Stimulated activated CD8-positive, alpha-beta memory T cell treated with anti-CD3 and anti-CD28 coated beads, Interleukin-15, amount 100 ng/mL, for 24 hours (primary cell): ENCODE data around the gene DDAH1.

Source experiments
- DNase-seq: peaks from one replicate; pipeline ENCODE4 v3.0.0-alpha.2; 2020; ENCODE audit warnings: low read depth

Gene DDAH1

DNA sequence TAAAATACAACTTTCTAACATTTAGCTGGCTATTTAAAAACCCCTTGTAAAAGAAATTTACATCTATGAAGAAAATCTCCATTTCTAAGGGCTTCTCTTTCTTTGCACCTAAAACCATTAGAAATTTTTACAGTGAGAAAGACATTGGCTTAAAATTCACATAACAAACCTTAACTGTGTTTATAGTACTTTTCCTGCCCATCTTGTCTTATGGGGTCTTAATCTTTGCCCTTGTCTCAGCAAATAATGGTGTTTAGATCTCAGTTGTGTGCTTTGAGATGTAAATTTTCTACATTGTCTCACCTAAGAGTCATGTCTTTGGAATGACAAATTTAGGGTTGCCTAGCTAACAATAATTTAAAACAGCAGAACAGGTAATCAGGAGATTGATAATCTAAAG, 71.5 kb downstream of the DDAH1 start:
- DNase-seq = no peak

- DNase-seq = no peak
These were observed 76.5 kb downstream of the DDAH1 start for GRCh38 chr1:85388416-85388815.

GRCh38 chr1:85387781-85388180, 77.2 kb downstream of the DDAH1 start:
- no peak for DNase-seq

DNA sequence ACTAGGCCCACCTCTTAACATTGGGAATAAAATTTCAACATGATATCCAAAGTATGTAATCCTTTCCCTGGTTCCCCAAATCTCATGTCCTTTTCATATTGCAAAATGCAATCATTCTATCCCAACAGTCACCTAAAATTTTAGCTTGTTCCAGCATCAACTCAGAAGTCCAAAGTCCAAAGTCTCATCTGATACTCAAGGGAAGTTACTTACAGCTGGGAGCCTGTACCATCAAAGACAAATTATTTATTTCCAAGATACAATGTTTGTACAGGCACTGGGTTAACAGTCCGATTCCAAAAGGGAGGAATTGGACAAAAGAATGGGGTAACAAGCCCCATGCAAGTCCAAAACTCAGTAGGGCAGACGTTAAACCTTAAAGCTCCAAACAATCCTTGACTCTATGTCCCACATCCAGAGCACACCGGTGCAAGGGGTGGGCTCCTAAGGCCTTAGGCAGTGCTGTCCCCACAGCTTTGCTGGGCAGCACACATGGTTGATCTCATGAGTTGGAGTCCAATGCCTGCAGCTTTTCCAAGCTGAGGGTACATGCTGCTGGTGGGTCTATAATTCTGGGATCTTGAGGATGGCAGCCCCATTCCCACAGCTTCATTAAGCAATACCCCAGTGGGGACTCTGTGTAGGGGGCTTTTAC, 78.8 kb downstream of the DDAH1 start:
- DNase-seq = no peak

- no peak for DNase-seq
These were observed 85.5 kb downstream of the DDAH1 start for GRCh38 chr1:85379203-85380136.

GRCh38 chr1:85378534-85378933, 86.4 kb downstream of the DDAH1 start:
- DNase-seq = no peak

- no peak for DNase-seq
These were observed 88.6 kb downstream of the DDAH1 start for GRCh38 chr1:85376356-85376755.

GRCh38 chr1:85375493-85375892, 89.5 kb downstream of the DDAH1 start:
- no peak for DNase-seq

DNA sequence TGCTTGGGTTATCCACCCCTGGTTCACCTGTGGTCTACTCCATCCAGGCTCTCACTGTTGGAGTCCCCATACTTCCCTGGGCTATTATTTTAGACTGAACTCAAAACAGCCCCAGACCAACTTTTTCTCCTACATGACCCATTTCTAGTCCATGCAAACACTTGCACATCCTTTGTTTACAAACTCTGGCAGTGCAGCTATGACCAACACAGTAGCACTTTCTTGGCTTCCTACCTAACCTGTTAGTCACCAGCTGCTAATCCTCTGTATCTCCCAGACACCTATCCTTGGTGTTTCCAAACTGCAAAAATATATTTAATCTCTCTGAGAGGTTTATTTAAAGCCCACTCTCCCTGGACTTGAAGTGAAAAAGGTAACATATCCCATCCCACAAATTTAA, 90.8 kb downstream of the DDAH1 start:
- DNase-seq = no peak

GRCh38 chr1:85373378-85373708, 91.6 kb downstream of the DDAH1 start:
- DNase-seq = no peak

- no peak for DNase-seq
These were observed 92.1 kb downstream of the DDAH1 start for GRCh38 chr1:85372683-85373377.

GRCh38 chr1:85371021-85371420, 93.9 kb downstream of the DDAH1 start:
- no peak for DNase-seq

DNA sequence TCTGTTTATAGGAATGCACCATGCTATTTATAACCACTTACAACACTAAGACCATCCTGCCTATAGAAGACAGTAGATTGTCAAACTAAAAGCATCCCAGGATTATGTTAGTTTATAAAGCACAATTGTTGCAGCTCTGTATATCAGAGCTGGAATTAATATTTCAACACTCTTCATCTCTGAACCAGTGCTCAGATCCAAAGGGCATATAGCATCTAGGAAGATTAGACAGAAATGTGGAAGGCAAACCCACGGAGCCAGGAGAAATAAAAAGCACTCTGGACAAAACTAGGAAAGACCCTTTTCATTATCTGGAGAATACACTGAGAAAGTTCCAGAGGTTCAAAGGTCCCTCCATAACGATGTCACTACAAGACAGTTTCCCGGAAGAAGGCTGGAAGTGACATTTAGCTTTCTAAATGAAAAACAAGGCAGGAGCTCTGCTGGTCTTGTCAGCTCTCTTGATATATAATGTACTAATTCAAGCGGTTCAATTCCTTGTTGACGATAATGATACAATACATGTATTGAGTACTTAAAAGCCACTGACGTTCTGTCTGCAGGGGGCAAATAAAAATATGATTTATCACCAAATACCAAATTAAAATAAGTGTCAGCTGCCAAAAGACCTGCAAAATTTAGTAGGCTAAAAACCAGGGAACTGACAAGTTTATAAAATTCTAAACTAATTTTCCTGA, 96.7 kb downstream of the DDAH1 start:
- no peak for DNase-seq

- no peak for DNase-seq
These were observed 98.4 kb downstream of the DDAH1 start for GRCh38 chr1:85366391-85367170.

GRCh38 chr1:85365851-85366250, 99.1 kb downstream of the DDAH1 start:
- DNase-seq = no peak

DNA sequence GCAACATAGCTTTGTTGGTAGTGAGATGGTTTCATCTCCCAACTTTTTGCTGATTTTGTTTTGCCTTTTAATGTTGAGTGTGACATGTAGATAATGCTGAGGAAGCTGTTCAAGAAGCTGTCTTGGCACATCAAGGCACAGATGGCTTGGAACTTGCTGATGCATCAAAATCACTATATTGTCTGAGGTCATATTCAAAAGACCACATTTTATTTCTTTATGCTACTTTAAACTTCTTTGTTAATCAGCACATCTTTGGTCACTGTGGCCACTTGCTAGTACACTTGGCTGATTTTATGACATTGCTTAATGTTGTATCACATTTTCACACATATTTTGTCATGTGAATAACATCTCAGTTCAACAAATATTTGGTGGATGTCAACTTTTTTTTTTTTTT, 101.4 kb downstream of the DDAH1 start:
- no peak for DNase-seq

- DNase-seq = no peak
These were observed 101.9 kb downstream of the DDAH1 start for GRCh38 chr1:85363092-85363491.

DNA sequence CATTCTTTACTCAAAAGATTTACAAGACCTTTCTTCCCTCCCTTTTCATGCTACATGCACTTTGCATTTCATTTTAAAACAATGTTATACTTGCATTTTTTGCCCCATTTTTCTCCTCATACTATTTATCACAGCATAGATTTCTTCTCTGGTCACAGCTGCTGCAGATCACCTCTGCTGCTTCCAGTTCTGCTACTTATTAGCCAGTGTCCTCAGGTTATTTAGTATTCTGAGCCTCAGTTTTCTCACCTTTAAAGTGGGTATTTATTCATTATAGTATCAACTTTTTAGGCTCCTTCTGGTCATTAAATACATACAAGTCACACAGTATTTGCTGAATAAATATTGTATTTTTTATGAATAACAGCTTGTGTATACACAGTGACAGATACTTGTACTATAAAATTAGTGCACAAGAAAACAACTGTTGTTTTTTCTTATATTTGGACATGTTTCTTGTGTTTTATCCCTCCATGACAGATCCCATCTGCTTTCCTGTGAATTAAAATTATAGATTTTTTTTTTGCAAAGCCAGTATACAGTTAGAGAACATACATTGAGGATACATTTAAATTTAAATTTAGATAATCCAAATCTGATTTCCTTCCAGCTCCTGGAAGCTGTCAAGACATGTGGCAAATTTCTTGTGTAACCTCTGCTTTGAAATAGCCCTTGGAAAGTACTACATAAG, 103.2 kb downstream of the DDAH1 start:
- DNase-seq = no peak

DNA sequence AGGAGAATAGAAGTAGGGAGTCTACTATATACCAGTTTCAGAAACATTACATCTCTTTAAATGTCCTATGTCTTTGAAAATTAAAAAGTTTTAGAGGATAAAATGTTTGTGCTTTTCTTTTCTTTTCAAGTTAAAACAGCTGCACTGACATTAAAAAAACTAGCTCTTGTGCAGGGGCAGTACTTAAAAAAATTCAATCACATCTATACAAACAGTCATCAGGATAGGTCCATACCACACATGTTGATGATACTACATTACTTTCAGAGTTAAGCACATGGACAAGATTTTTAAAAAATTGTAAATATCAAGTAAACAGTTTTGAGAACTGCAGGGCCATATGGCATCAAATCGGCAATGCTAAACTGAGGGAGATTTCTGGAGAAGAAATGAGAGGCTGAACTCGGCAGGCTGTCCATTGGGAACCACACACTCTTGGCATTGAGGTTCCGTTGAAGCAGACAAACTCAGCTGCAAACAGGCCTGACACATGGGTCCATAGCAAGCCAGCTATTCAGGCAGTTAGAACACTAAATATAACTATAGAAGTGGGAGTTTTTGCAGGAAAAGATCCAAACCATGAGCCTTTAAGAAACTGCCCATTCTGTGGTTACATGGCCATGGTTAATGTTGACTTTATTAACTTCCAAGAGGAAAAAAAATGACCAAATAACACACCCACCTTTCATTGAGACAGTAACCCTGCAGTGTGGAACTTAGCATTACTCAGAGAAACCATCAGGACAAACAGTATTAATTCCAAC, 104.0 kb downstream of the DDAH1 start:
- DNase-seq = no peak
